Erythroblast (primary cell): ENCODE measurements around the gene LFNG.

Experiments used
- DNase-seq, 2 experiments: peaks; one replicate each; lab custom pipeline; 2025; lab: John Stamatoyannopoulos, UW
- GATA1 ChIP-seq: IDR thresholded peaks from 2 replicates; pipeline ENCODE4 v1.6.1; 2011; ENCODE audit warnings: low read depth, mild to moderate bottlenecking, control low read depth, low read length, moderate library complexity
- POLR2A ChIP-seq: IDR thresholded peaks from 2 replicates; pipeline ENCODE4 v1.6.1; 2011; ENCODE audit warnings: mild to moderate bottlenecking, low read length

LFNG gene

DNA sequence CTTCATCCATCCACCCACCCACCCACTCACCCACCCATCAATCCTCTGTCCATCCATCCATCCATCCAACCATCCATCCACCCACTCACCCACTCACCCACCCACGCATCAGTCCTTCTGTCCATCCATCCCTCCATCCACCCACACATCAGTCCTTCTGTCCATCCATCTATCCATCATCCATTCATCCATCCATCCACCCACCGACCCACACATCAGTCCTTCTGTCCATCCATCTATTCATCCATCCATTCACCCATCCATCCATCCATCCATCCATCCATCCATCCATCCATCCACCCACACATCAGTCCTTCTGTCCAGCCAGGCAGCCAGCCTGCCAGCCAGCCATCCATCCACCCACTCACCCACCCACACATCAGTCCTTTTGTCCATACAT, 27.5 kb upstream of the LFNG start:
- TF ChIP-seq GATA1 = no peak
- TF ChIP-seq POLR2A = no peak
- DNase-seq = no peak

DNA sequence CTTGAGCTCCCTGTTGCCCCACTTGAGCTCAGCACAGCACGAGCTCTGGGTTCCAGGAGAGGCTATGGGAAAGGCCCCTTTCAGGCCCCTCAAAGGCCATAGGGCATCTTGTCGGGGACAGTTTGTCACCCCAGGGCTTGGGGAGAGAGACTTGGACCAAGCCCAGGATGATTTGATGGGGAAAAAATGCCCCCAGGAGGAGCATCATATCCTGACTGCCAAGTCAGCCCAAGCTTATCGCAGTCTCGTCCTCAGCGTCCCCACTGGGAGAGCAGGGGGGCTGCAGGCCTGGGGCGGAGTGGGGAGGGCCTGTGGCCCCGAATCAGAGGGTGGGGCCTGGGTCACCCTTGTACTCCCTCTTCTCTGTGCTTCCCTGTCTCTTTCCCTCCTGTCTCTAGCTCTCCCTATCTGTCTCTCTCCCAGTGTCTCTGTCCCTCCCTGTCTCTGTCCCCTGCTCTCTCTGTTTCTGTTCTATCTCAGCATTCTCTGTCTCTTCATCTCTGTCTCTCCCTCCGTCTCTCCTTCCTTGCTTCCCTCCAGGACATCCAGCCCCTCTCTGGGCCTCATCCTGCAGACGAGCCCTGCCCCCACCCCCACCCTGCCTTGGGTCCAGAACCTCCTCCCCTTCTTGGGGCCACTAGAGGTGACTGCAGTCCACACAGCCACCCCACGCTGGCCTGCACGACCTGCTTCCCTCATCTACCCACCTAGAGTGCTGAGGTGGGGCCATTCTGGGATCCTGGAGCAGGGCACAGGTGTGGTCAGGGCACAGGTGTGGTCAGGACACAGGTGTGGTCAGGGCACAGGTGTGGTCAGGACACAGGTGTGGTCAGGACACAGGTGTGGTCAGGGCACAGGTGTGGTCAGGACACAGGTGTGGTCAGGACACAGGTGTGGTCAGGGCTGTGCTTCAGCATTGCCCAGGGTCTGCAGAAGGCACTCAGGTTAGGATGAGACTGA, 26.1 kb upstream of the LFNG start:
- TF ChIP-seq POLR2A (no peak), GATA1 (no peak)
- DNase-seq = no peak

DNA sequence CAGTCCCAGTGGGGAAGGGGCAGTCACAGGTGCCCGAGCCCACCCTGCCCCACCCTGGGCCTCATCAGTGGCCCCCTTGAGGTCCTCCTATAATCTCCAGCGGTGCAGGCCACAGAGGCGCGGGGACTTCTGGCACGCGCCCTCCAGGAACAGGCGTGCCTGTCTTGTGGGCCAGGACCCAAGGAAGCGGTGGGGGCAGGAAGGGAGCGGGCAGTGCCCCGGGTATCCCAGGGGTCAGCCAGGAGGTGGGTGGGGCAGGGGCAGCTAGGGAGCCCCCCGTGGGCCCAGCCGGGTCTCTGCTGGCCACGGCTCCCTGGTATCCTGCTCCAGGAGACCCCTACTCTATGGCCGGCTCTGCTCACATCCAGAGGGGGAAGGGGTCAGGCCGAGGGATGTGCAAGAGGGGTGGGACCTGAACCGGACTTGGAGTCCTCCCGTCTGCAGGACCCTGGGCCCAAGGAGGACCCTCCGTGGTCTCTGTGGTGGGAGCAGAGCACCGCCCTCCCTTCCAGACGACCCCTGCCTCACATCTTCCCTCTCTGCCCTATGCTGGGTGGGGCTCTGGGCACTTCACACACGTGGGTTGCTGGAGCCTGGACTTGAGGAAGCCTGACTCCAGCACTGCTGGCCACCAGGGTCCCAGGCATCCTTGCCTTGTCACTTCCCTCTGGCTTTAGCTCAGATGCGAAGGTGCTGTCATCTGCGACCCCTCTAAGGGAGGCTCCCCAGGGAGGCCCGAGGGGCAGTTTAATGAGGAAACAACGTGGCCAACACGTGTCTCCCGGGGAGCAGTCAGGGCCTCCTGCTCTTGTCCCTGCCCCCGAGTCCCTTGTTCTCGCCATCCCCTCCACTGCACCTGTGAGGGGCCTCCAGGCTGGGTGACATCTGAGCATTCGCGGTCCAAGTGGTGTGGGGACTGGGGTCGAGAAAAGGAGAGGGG, 25.1 kb upstream of the LFNG start:
- TF ChIP-seq POLR2A (no peak), GATA1 (no peak)
- no peak for DNase-seq

DNA sequence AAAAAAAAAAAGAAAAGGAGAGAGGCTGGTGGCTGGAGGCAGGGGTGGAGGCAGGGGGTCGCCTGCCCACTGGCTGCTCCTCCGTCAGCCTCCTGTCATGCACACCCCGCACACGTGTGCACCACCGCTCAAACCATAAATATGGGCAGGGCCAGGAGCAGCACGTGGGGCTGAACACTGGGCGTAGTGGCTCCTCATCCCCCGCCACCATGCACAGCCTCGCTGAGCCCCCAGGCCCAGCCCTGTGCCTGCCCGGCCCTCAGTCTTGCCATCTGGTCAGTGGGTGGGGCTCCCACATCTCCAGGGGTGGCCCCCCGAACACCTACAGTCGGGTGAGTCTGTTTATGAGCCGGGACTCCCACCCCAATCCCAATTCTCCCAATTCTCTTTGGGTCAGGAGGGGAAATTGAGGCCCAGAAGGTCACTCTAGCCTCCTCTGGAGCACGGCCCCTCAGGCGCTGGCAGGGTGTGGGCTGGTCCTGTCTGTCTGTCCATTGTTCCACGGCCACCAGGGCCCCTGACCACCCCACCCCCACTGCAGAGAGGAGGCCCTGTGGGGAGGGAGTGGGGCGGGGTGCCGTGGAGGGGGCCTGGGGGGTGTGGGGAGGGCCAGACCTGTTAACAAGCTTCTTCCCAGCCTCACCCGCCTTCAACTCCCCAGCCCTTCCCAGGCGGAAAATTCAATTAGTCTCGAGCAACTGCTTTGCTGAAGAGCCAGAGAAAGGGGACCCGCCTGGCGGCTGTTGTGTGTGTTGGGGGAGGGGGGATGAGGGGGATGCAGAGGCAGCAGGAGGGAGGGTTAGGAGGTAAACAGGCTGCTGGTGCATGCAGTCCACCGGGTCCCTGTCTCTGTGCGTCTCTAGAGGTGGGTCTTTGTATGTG, 23.9 kb upstream of the LFNG start:
- TF ChIP-seq GATA1 (no peak), POLR2A (no peak)
- DNase-seq = no peak

DNA sequence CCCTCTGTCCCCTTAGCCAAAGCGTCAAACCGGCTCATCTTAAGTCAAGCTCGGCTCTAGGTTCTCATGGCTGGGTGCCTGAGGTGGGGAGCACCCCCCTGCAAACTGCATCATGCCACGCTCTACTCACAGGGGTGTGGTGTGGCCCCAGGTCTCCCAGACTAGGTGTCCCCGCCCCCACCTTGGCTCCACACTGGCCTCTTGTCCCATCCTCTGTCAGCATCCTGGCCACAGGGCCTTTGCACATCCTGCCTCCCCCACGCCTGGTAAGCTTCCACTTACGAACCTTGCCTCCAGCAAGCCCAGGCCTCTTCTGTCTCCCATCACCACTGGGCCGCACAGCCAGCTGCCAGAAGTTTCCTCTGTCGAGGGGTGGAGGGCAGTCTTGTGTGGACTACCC, 23.2 kb upstream of the LFNG start:
- TF ChIP-seq POLR2A = no peak
- no peak for TF ChIP-seq GATA1
- DNase-seq = no peak

DNA sequence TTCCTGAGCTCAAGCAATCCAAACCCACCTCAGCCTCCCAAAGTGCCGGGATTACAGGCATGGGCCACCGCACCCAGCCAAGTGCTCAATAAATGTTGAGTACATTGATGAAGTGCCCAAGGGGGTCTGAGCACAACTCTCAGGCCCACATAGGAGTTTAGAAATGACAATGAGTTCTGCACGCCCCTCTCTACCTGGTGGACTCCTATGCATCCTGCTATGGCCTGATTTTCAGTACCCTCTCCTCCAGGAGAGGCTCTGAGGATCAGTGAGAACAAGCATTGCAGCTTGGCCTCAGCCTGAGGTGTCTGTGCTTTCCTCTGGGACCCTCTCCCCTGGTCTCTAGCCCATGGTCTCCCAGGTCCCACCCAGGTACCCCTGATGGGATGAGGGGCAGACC, 22.5 kb upstream of the LFNG start:
- TF ChIP-seq POLR2A (no peak), GATA1 (no peak)
- DNase-seq = no peak

DNA sequence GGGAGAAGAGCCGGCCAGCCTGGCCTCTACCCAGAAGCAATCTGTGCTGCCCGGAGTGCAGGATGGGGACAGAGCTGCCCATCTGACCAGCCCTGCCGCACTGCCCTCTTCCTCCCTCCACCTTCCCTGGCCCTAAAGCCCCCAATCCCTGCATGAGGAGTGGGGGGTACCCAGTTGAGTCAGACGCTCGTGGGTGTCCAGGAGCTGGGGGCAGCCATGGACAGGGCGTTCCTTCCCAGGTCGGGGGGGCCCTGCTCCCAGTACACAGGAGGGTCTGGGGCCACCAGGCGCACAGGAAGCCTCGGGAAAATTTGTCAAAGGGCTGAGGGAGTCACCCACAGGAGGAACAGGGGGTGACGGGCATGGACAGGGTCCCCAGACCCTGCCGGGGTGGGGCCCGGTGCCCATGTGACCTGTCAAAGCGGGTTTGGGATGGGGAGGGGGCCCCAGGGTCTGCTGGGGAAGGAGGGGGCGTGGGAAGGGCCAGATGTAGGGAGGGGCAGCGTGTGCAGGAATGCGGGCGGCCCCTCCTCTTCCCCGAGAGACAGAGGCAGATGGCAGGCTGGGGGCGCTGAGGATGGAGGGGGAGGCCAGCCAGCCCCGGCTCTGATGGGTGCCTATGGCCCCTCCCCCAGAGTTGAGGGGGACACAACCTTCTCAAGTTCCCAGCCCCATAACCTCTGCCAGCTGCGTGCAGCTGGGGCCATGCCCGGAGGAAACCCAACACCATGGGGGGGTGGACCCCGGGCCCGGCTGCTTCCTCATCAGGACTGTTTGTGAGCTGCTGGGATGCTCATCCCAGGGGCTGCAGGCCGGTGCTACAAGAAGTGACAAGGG, 21.9 kb upstream of the LFNG start:
- no peak for TF ChIP-seq GATA1
- DNase-seq = no peak

DNA sequence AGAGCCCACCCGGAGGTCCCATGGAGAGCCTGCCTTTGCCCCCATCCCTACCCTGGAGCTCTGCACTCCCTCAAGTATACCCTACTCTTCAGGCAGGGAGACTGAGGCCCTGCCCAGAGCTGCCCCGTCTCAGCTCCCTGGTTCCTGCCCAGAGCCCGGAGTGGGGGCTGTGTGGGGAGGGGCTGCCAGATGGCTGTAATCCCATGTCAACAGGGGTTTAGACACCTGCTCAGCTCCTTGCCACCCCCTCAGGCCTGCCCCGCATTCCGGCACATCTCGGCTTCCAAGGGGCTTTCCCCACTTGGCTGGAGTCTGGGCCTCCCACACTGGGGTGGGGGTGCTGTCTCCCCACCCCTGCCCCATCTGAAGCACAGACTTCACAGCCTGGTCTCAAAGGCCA, 20.9 kb upstream of the LFNG start:
- TF ChIP-seq GATA1 (no peak), POLR2A (no peak)
- no peak for DNase-seq

DNA sequence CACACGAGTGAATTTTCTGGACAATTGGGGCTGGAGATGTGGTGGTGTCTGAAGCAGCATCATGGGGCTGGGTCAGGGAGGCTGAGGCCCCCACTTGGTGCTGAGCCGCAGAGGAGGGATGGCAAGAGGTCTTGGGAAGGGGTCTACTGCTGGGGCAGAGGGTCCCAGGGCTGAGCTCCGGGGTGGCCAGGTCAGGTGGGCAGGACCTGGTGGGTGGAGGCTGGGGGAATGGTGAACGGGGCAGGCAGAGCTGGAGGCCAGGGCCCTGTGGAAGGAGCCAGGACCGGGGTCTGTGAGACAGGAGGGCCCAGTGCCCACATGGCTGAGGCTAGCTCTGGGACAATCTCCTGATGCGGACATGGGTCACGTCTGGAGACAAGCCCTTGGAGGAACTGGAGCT, 20.4 kb upstream of the LFNG start:
- TF ChIP-seq POLR2A (no peak), GATA1 (no peak)
- no peak for DNase-seq

DNA sequence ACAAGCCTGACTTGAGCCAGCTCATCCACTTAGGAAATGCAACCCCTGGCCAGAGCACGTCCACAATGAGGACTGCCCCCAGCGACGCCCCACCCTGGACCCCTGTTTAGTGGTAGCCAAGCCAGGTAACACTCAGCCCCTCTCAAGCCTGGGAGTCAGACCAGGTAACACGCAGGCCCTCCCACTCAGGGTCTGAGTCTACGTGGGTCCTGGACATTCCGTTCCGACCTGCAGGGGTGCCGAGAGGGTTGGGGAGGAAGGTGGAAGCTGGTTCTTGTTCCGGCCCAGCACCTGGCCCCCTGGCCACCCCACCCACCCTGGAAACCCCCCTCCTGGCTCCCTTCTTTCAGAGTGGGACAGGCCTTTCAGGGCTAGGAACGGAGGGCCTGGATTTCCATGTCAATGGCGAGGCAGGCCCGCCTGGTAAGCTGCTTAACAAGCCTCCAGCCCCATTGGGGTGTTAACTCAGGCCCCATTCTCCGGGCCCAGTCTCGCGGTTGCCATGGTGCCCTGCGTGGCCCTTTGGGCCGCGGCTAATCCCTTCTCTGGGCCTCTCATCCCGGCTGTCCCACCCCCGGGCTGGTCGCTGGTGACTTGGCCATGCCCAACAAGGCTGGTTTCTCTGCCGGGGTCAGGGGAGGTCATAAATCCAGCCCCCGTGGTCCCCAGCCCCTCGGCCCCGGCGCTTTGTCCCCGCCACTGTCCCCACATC, 19.7 kb upstream of the LFNG start:
- TF ChIP-seq GATA1 (no peak), POLR2A (no peak)

DNA sequence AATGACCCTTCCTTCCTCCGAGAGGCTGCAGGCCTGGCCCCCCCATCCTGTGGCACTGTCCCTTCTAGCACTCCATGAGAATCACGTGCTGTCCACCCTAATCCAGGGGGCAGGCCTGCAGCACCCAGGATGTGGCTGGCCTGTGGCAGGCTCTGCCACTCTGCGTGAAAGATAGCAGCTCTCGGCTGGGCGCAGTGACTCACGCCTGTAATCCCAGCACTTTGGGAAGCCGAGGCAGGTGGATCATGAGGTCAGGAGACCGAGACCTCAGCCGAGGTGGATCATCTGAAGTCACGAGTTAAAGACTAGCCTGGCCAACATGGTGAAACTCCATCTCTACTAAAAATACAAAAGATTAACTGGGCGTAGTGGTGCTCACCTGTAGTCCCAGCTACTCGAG, 18.9 kb upstream of the LFNG start:
- no peak for DNase-seq
- no peak for TF ChIP-seq GATA1

More for the DNA sequence above, 19.7 kb upstream of the LFNG start:
- DNase-seq = no peak
